Superior temporal gyrus (tissue), 1 donor: ENCODE data around the gene TSG101.

Source experiments
- DNase-seq: peaks from one replicate; pipeline ENCODE4 v3.0.0-alpha.2; 2016; ENCODE audit errors: extremely low spot score

Gene TSG101

DNA sequence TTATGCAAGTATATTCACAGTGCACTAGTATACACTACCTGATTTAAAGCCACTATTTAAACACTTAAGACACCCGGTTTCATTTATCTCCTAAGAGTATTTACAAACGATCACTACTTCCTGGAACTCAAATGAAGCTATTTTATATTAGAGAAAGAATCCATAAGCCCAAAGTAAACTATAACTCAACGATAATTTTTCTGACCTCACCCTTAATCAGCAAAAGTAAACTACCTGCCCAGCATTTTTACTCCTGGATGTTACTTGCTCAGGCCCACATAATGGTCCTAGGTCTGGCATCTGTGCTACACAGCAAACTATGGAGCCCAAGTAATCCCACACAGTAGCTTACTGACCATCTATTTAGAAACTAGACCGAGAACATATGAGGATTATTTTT, 33.4 kb downstream of the TSG101 start:
- DNase-seq: no peak

DNA sequence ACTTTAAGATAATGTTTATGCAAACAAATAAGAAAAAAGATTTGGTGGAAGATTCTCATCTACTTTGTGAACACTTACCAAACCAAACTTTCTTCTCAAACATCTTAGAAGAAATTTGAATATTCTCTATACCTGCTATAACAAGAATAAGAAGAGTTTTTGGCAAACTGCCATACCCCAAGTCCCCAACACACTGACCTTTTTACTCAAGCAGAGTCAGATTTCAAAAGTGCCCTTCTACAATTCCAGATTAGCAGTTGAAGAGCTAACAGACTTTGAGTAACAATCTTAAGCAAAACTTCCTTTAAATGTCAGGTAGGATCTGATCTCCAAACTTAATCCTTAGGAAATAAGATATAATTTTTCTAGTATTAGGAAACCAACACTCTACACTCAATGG, 33.9 kb downstream of the TSG101 start:
- DNase-seq: no peak

DNA sequence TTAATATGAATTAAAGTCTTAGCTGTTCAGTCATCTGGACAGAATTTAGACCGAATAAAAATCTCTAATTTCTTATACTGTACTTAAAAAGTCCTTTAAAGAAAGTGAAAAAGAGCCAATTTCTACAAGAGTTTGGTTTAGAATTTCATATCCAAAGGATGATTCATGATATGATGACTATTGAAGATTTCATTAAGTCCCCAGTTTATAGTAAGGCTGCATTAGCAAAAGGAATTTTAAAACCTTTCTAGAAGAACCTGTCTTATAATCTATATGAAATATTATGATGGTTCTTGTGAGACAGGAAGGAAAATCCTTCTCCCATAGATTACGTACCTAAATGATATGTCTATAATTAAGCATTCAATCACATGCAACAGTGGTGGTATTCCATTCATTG, 34.8 kb downstream of the TSG101 start:
- DNase-seq: no peak

DNA sequence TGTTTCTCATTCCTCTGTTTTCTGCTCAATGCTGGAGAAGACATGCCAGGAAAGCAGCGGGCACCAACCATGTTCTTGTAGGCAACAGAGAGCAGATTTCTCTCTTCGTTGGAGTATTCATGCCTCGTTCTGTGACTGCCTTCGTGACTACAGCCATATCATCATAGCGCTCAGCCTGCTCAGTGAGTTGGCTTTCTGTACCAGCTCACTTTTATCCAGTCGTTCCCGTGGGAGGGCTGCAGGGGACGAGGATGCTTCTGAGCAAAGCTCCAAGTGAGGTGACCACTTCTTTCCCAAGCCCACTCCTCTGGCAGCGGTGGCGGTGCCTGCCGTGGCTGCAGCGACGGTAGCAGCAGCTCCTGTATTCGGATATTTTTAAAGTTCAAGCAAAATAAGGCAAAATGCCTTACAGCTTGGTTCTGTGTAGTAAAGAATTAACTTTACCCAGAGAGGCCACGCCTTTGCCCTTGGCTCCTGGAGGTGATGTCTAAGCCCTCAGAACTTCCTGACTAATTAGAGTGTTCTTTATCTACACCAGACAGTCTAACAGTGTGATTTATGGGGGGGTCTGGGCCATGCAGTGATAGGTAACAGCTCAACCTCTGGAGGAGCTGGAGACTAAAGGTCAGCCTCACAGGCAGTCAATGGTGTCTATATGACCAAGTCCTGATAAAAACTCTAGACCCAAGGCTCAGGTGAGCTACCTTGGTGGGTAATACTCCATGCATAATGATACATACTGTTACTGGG, 35.8 kb downstream of the TSG101 start:
- peak; percentile 44 for DNase-seq

DNA sequence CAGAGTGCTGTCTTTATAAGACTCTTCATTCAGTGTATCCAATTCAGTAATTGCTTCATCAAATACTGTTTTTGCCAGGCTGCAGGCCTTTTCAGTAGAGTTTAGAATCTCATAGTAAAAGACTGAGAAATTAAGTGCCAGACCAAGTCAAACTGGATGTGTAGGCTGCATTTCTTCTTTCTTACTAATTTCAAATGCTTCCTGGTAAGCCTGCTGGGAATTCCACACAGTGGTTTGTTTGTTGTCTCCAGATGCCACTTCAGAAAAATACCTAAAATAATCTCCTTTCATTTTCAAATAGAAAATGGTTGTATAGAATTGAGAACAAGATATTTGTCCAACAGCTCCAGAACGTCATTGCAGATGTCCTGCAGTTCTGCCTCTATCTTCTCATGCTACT, 36.4 kb downstream of the TSG101 start:
- DNase-seq: peak; percentile 50

DNA sequence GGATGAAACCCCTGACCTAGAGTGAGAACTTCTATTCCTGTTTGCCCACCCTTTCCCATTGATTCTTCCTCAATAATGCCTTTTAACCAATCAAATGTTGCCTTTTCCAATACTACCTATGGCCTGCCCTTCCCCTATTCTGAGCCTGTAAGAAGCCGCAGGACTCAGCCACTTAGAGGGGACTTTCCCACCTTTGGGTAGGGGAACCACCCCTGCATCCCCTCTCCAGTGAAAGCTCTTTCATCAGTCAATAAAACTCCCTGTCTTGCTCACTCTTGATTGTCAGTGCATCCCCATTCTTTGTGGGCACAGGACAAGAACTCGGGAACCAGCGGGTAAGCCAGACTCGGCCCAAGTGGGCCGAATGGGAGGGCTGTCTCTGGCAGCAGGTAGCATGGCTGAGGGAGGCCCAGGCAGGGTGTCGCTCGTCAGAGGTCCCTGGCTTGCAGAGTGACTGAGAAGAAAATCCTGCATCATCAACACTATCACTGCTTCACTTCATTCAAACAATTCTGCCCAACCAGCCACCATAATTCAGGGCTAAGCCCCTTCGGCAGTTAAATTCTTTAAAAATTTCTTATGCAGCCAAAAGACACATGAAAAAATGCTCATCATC, 40.7 kb downstream of the TSG101 start:
- DNase-seq: no peak

DNA sequence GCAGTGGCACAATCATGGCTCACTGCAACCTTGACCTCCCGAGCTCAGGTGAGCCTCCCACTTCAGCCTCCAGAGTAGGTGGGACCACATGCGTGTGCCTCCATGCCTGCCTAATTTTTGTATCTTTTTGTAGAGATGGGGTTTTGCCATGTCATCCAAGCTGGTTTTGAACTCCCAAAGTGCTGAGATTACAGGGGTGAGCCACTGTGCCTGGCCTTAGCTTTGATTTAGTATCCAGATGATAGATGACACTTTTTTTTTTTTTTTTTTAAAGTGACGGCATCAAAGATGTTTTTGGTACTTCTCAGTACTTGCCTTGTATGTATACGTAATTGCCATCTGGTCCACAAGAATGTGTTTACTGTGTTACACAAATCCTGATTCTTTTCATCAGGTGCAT, 47.7 kb downstream of the TSG101 start:
- DNase-seq: no peak

DNA sequence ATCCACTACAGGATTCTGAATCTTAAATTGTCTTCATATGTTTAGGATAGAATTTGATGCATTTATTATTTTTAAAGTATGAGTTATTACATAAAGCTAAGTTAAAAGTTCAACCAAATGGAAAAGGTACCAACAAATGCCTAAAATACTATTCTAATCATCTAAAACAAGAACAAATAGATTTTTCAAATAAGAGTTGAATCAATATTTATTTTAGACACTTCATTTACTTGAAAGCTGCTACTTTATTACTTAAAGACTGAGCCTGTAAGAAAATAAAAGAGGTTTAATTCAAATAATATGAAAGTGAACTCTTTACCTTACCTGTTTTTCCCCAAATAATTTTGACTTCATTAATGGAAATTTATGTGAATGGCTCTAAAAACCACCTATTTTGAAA, 54.2 kb downstream of the TSG101 start:
- no peak for DNase-seq

DNA sequence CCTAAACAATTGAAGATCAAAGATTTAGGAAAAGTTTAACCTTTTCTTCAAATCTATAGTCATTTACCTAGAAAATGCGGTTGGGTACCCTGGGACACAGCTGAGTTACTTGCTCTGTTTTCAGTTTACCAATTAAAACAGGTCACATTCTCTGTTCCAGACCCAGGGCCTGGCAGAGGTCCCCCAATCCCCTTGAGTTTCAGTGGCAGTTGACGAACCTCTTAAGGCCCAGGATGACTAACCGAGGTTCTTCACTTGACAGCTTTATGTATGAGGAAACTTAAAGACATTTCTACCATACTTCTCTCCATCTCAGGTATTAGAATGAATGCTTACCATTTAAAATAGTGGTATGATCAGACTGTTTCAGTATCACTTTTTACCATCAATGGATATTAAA, 54.7 kb downstream of the TSG101 start:
- no peak for DNase-seq

DNA sequence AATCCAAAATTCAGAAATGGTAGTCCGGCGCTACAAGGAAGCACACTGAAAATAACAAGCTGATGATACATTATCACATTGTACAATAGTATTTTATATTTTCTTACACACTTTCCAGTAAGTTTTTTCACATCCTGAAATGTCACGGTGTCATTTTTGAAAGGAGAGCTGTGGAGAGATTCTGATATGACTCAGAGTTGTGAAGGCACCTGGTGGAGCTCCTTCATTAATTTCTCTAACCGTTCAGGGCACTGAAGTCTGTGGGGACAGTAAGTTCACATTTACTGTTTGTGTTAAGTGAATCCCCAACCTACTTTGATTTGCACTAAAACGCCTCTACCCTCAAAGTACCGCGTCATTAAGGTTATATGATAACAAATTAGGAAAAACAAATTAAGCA, 57.8 kb downstream of the TSG101 start:
- no peak for DNase-seq

DNA sequence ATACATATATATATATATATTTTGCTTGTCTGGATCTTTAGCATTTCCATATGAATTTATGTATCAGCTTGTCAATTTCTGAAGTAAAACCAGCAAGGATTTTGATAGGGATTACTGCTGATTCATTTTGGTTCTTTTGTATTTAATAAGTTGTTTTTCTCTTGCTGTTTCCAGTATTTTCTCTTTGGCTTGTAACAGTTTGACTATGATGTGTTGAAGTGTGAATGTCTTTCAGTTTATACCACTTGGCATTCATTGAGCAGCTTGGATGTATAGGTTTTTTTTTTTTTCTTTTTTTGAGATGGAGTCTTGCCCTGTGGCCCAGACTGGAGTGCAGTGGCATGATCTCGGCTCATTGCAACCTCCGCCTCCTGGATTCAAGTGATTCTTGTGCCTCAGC, 58.7 kb downstream of the TSG101 start:
- no peak for DNase-seq

DNA sequence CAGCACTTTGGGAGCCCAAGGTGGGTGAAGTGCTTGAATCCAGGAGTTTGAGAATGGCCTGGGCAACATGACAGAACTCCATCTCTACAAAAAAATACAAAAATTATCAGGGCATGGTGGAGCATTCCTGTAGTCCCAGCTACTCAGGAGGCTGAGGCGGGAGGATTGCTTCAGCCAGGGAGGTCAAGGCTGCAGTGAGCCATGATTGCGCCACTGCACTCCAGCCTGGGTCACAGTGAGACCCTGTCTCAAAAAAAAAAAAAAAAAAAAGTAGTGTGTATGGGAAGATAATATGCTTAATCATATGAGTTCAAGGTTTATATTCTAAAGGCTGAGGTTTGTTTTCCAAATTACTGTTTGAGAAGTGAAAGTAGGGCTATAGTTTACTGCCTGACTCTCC, 60.3 kb downstream of the TSG101 start:
- no peak for DNase-seq

DNA sequence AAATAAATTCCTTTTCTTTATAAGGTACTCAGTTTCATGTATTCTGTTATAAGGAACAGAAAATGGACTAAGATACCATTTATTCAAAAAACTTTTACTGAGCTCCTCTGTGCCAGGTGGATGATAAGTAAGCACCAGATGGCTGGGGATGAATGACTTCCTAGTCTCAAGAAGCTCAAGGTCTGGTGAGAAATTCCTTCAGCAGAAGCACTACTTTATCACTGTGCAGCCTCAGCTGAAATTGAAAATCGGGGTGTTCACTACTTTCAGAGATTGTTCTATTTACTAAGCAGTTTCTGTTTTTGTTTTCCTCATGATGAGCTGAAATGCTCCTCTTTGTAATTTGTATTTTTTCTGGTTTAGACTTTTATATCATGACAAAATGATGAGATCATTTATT, 63.3 kb downstream of the TSG101 start:
- DNase-seq: no peak

DNA sequence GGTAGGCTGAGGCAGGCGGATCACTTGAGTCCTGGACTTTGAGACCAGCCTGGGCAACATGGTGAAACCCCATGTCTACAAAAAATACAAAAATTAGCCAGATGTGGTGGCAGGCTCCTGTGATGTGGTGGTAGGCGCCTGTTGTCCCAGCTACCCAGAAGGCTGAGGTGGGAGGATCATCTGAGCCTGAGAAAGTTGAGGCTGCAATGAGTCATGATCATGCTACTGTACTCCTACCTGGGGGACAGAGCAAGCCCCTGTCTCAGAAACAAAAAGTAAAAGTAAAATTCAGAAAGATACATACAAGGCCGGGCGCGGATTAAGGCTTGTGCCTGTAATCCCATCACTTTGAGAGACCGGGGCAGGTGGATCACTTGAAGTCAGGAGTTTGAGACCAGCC, 64.8 kb downstream of the TSG101 start:
- no peak for DNase-seq

DNA sequence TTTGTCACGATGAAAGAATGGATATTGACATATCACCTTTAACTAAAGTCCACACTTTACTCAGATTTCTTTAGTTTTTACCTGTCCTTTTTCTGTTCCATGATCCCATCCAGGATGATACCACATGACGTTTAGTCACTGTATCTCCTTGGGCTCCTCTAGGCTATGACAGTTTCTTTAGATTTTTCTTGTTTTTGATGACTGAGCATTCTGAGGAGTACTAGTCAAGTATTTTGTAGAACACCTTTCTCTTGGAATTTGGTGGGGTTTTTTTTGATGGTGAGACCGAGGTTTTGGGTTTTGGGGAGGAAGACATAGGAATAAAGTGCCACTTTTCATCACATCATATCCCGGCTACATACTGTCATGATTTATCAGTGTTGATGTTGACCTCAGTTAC, 67.1 kb downstream of the TSG101 start:
- DNase-seq: no peak

DNA sequence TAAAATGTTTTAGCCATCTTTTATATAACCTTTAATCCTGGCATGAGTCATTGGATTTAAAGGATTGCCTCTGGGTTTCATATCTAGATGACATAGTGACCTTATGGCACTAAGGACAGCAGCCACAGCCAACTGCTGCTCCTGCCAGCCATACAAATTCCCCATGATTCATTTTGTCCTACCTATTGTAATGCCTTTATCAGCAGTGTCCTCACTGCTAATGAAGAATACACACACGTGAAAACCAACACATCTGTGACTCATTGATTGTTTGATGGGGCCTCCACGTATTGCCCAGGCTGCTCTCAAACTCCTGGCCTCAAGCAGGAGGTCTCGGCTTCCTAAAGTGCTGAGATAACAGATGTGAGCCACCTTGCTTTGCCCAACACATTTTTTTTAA, 69.3 kb downstream of the TSG101 start:
- no peak for DNase-seq

DNA sequence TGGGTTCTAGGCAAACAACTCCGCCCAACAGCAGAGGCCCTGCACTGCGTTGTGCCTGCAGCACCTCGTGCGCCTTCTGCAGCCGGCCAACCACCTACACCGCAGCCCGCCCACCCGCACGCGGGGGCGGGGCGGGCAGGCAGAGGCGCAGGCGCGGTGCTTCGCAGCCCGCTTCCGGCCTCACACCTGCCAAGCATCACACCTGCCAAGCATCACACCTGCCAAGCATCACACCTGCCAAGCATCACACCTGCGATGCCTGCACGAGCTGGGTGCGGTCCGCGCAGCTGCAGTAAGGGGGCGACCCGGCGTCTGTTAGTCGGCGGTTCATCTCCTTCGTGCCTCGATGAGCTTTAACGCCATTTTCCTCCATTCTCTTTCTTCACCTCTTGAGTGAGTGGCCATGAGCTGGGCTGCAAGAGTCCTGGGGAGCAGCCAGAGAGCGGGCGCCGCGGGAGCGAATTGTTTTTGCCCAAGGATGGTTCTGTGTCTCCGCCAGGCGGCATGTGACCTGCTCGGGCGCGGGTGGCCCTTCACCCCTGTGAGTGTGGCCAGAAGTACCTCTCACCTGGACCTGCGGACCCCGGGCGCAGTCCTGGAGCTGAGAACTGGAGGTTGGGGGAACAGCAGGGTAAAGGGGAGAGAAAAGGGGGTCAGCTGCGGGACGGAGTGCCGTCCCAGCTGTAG, 70.9 kb downstream of the TSG101 start, which contains the start of gene LDHAL6A:
LDHAL6A (plus strand) TSS at position 171 of the 687 bp plus-strand sequence. CDS start 825 bp downstream, outside the sequence.
- DNase-seq: no peak

DNA sequence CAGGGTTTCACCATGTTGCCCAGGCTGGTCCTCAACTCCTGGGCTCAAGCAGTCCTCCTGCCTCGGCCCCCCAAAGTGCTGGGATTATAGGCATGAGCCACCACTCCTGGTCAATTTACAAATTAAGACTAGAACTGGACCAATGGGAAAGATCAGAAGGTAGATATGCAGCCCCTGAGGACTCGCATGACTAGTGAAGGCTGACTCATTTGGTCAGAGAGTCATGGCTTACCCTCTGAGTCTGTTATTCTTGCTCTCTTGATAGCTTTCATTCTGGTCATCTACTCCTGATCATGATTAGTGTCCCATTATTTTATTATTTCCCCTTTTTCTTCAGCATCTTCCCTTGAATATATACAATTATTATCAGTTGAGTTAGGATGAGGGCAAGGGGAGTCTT, 73.8 kb downstream of the TSG101 start:
- no peak for DNase-seq

DNA sequence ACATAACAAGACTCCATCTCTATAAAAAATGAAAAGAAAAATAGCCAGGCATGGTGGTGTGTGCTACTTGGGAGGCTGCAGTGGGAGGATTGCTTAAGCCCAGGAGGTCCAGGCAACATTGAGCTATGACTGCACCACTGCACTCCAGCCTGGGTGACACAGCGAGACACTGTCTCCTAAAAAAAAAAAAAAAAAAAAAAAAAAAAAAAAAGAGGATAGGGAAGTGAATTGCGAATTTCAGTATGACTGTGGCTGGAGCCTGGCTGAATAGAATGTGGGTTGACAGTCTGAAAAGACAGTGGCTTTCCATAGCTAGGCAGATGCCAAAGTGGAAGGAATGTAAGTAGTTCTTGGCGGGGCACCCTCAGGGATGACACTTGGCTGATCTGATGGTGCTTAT, 77.5 kb downstream of the TSG101 start:
- DNase-seq: no peak

DNA sequence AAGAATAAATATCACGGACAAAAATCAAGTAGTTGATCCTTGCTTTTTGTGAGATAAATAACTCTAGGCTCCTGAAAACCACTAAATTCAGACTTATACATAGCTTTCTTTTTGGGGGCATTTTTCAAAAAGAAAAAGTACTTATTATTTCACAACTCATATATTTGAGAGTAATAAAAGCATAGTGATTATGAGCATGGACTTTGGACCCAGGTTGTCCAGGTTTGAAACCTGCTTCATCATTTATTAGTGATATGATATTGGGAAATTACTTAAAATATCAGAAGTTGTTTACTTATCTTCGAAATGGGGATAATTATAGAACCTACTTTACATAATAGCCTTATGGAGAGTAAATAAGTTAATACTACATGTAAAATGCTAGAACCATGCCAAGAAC, 88.1 kb downstream of the TSG101 start:
- no peak for DNase-seq
